PFSK-1 (cell line): ENCODE data around the gene SNAI1.

Experiments
- FOXP2 ChIP-seq: optimal IDR thresholded peaks from 2 replicates; pipeline ENCODE3; 2011; ENCODE audit warnings: borderline replicate concordance, control low read depth, inconsistent platforms; ENCODE audit not compliant: insufficient read depth; ENCODE audit errors: extremely low read length, extremely low read depth
- POLR2AphosphoS5 ChIP-seq: IDR thresholded peaks from 2 replicates; pipeline ENCODE4 v1.6.1; 2012; ENCODE audit warnings: low read depth, mild to moderate bottlenecking, control low read depth, low read length, moderate library complexity
- REST ChIP-seq, 2 experiments: IDR thresholded peaks; 2 replicates each; pipeline versions ENCODE4 v1.6.1 to v1.8.0; 2011 to 2012; ENCODE audit warnings: low read depth in 2 of 2, low read length in 2 of 2, control low read depth in 1 of 2, inconsistent platforms in 1 of 2, mild to moderate bottlenecking in 1 of 2, moderate library complexity in 1 of 2; ENCODE audit not compliant: insufficient read depth in 1 of 2
- SIN3A ChIP-seq: IDR thresholded peaks from 2 replicates; pipeline ENCODE4 v1.6.1; 2012; ENCODE audit warnings: mild to moderate bottlenecking, low read length, moderate library complexity, borderline replicate concordance; ENCODE audit not compliant: insufficient read depth
- TAF1 ChIP-seq: IDR thresholded peaks from 2 replicates; pipeline ENCODE4 v1.6.1; 2012; ENCODE audit warnings: low read length, control low read depth, borderline replicate concordance; ENCODE audit not compliant: insufficient read depth

SNAI1 gene

GRCh38 chr20:50003253-50003656 is 20.5 kb downstream of the SNAI1 start:
- no peak for TF ChIP-seq FOXP2
- TF ChIP-seq TAF1, result no peak
- no peak for TF ChIP-seq REST (IDR thresholded peaks at IDR 0.05; ENCODE audit: insufficient read depth in 1 of 2, low read depth in 2 of 2, low read length in 2 of 2)
- no peak for TF ChIP-seq SIN3A
- TF ChIP-seq POLR2AphosphoS5, result no peak

DNA sequence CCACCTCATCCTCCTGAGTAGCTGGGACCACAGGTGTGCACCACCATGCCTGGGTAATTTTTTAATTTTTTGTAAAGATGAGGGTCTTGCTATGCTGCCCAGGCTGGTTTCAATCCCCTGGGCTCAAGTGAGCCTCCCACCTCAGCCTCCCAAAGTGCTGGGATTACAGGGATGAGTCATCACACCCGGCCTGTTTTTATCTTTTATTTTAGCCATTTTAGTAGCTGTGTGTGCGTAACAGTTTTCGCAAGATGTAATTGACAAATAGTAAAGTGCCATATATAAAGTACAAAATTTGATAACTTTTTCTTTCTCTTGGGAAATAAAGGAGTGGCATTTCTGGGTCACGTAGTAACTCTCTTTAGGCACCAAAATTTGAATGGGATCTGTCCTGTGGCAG is 21.4 kb downstream of the SNAI1 start:
- TF ChIP-seq FOXP2 (no peak), SIN3A (no peak), TAF1 (no peak), REST (IDR thresholded peaks at IDR 0.05; ENCODE audit: insufficient read depth in 1 of 2, low read depth in 2 of 2, low read length in 2 of 2) (no peak), POLR2AphosphoS5 (no peak)

DNA sequence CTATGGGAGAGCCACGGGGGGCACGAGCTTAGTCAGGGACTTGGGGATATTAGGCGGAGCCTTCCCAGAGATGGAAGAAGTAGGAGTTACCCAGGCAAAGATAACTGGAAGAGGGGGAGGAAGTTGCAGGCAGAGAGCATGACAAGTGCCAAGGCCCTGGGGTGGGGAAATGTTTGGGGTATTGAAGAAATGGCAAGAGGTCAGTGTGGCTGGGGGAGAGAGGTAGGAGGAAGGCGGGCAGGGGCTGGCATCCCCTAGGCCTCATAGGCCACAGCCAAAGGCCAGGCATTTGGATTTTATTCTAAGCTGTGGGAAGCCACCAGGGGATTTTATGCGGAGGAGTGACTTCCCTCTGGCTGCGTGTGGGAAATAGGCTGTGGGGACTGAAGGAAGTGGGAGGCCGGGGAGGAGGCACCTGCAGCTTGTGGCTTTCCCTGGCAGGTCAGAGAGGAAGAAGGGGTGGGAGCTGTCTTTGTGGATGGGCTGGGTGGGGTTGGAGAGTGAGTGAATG is 22.7 kb downstream of the SNAI1 start:
- TF ChIP-seq SIN3A (no peak), TAF1 (no peak), POLR2AphosphoS5 (no peak), FOXP2 (no peak), REST (IDR thresholded peaks at IDR 0.05; ENCODE audit: insufficient read depth in 1 of 2, low read depth in 2 of 2, low read length in 2 of 2) (no peak)

- TF ChIP-seq POLR2AphosphoS5 (no peak), FOXP2 (no peak), SIN3A (no peak), REST (IDR thresholded peaks at IDR 0.05; ENCODE audit: insufficient read depth in 1 of 2, low read depth in 2 of 2, low read length in 2 of 2) (no peak), TAF1 (no peak)
These were observed 24.6 kb downstream of the SNAI1 start for GRCh38 chr20:50007369-50007768.

- TF ChIP-seq TAF1, result no peak
- TF ChIP-seq SIN3A, result no peak
These were observed 25.2 kb downstream of the SNAI1 start for GRCh38 chr20:50008007-50008406.
